Measurements from ENCODE around the gene YPEL3.
A peak's percentile ranks its signal among the peaks of the same experiment; 100 is the strongest.

Gene YPEL3

GRCh38 chr16:30067584-30067916 is 28.5 kb downstream of the YPEL3 start:
- Histone ChIP-seq H3K9me3 (ENCODE audit: severe bottlenecking) (no peaks in the 10 kb centered on the region), H3K4me1 (ENCODE audit: insufficient read depth, poor library complexity, severe bottlenecking) (peaks cover 12% of the 10 kb centered on the region), H3K27ac (ENCODE audit: poor library complexity, severe bottlenecking) (peak overlapping the region; percentile 93), H3K27me3 (ENCODE audit: insufficient read depth, poor library complexity, severe bottlenecking) (no peaks in the 10 kb centered on the region), H3K4me3 (ENCODE audit: severe bottlenecking) (peak overlapping the region; percentile 82), H3K36me3 (ENCODE audit: low read depth) (peaks cover 68% of the 10 kb centered on the region)
- DNase-seq (ENCODE audit: low spot score): no peak
- no peak for ATAC-seq (ENCODE audit: low read depth)
- TF ChIP-seq, protein P1, sequence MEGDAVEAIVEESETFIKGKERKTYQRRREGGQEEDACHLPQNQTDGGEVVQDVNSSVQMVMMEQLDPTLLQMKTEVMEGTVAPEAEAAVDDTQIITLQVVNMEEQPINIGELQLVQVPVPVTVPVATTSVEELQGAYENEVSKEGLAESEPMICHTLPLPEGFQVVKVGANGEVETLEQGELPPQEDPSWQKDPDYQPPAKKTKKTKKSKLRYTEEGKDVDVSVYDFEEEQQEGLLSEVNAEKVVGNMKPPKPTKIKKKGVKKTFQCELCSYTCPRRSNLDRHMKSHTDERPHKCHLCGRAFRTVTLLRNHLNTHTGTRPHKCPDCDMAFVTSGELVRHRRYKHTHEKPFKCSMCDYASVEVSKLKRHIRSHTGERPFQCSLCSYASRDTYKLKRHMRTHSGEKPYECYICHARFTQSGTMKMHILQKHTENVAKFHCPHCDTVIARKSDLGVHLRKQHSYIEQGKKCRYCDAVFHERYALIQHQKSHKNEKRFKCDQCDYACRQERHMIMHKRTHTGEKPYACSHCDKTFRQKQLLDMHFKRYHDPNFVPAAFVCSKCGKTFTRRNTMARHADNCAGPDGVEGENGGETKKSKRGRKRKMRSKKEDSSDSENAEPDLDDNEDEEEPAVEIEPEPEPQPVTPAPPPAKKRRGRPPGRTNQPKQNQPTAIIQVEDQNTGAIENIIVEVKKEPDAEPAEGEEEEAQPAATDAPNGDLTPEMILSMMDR (IDR thresholded peaks at IDR 0.05; ENCODE audit: poor library complexity, severe bottlenecking): no peak

DNA sequence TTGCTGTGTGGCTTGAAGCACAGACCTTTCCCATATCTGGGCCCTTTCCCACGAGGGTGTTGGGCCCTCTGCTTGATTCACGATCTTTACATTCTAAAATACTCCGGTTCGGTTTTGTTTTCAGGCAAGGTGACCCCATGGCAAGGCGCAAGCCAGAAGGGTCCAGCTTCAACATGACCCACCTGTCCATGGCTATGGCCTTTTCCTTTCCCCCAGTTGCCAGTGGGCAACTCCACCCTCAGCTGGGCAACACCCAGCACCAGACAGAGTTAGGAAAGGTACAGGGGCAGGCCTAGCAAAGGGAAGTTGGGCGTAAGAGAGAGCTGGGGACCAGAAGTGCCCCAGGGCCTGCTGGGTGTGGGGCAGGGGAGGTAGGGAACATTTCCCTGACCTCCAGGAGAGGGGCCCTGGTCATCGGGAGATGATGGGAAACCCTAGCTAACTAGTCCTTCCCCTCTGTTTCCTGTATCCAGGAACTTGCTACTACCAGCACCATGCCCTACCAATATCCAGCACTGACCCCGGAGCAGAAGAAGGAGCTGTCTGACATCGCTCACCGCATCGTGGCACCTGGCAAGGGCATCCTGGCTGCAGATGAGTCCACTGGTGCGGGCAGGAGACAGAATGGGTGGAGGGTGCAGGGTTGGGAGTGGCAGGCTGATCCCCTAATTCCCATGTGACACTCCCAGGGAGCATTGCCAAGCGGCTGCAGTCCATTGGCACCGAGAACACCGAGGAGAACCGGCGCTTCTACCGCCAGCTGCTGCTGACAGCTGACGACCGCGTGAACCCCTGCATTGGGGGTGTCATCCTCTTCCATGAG is 29.0 kb downstream of the YPEL3 start:
- H3K9me3 ChIP-seq (ENCODE audit: severe bottlenecking): no peaks in the 10 kb centered on the region
- H3K36me3 ChIP-seq (ENCODE audit: low read depth): peaks cover 63% of the 10 kb centered on the region
- H3K4me1 ChIP-seq (ENCODE audit: insufficient read depth, poor library complexity, severe bottlenecking): peaks cover 12% of the 10 kb centered on the region
- no peaks in the 10 kb centered on the region for H3K27me3 ChIP-seq (ENCODE audit: insufficient read depth, poor library complexity, severe bottlenecking)
- DNase-seq (ENCODE audit: low spot score) (no peak), ATAC-seq (ENCODE audit: low read depth) (no peak)
- peak overlapping the region; percentile 82 for H3K4me3 ChIP-seq (ENCODE audit: severe bottlenecking)
- TF ChIP-seq, protein P1 (IDR thresholded peaks at IDR 0.05; ENCODE audit: poor library complexity, severe bottlenecking): no peak
- peak overlapping the region; percentile 93 for H3K27ac ChIP-seq (ENCODE audit: poor library complexity, severe bottlenecking)

DNA sequence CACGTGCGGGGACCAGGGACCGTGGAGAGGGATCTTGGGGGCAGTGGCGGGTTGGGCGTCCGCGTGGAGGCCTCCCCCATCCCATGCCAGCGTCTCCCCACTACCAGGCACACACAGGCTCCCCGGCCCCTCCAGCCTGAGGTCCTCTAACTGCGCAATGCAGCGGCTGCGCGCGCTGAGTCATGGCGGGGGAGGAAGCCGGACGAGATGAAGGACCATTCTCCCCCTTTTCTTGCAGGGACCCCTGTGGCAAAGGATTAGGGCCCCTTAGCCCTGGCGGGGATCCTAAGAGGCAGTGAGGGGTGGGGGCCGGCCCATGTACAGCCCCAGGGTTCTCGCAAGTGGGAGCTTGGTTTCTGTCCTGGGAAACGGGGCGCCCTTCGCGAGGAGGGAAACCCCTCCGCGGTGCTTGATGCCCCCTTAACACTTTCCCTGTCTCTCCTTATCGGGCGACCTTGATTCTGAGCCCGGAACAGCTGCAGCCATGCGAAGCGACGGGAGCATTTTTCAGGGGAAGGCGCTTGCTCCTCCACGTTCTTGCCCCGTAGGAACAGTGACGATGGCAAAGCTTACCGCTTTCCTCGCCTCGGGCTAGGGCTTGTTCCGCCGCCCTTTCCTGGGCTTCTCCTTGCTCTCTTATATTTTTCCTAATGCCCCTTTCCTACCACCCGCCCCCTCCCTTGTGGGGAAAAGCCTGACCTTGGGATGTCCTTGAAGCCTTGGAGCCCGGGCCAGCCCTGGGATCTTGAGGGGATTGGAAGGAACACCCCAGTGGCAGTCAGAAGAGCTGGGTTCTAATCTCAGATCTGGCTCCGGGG is 29.9 kb downstream of the YPEL3 start:
- no peaks in the 10 kb centered on the region for H3K9me3 ChIP-seq (ENCODE audit: severe bottlenecking)
- TF ChIP-seq, protein P1 (IDR thresholded peaks at IDR 0.05; ENCODE audit: poor library complexity, severe bottlenecking): no peak
- H3K4me1 ChIP-seq (ENCODE audit: insufficient read depth, poor library complexity, severe bottlenecking): peaks cover 12% of the 10 kb centered on the region
- peak overlapping the region; percentile 93 for H3K27ac ChIP-seq (ENCODE audit: poor library complexity, severe bottlenecking)
- peak overlapping the region; percentile 82 for H3K4me3 ChIP-seq (ENCODE audit: severe bottlenecking)
- ATAC-seq (ENCODE audit: low read depth) (peak; percentile 18; the same call in 2 of the 3 replicates), DNase-seq (ENCODE audit: low spot score) (no peak)
- H3K27me3 ChIP-seq (ENCODE audit: insufficient read depth, poor library complexity, severe bottlenecking): no peaks in the 10 kb centered on the region
- peaks cover 55% of the 10 kb centered on the region for H3K36me3 ChIP-seq (ENCODE audit: low read depth)

GRCh38 chr16:30065102-30065942 is 30.7 kb downstream of the YPEL3 start, which contains the start of gene ALDOA:
TSS of gene ALDOA (plus strand) at chr16:30065760. CDS start at chr16:30066898, 1,138 bp downstream.
- Histone ChIP-seq H3K9me3 (ENCODE audit: severe bottlenecking) (no peaks in the 10 kb centered on the region), H3K4me1 (ENCODE audit: insufficient read depth, poor library complexity, severe bottlenecking) (peaks cover 12% of the 10 kb centered on the region), H3K4me3 (ENCODE audit: severe bottlenecking) (peak within 1 kb of the TSS; percentile 82), H3K27me3 (ENCODE audit: insufficient read depth, poor library complexity, severe bottlenecking) (no peaks in the 10 kb centered on the region), H3K36me3 (ENCODE audit: low read depth) (peaks cover 47% of the 10 kb centered on the region), H3K27ac (ENCODE audit: poor library complexity, severe bottlenecking) (peak within 1 kb of the TSS; percentile 93)
- ATAC-seq (ENCODE audit: low read depth) (peak; percentile 88), DNase-seq (ENCODE audit: low spot score) (peak; percentile 99)
- TF ChIP-seq, protein P1 (IDR thresholded peaks at IDR 0.05; ENCODE audit: poor library complexity, severe bottlenecking): no peak
